Measurements from ENCODE around the gene B3GALT6.
"Not testable (repeated sequence)": the region's sequence is repeated elsewhere in the genome, so short reads cannot be mapped to it uniquely, and the experiment has no call there.

The B3GALT6 gene

GRCh38 chr1:1246577-1247340 is 14.7 kb downstream of the B3GALT6 start, which contains the start of gene C1QTNF12:
C1QTNF12 (minus strand) TSS chr1:1246722; CDS start chr1:1246690, 32 bp downstream.
- DNase-seq, result no peak

- no peak for DNase-seq
These were observed 15.4 kb downstream of the B3GALT6 start for GRCh38 chr1:1247341-1247913.

GRCh38 chr1:1248009-1248913 is 16.2 kb downstream of the B3GALT6 start:
- DNase-seq, result not testable (repeated sequence)

GRCh38 chr1:1250786-1251284 is 18.8 kb downstream of the B3GALT6 start:
- DNase-seq, result no peak

- DNase-seq, result no peak
These were observed 21.3 kb downstream of the B3GALT6 start for GRCh38 chr1:1253314-1253713.

- DNase-seq, result no peak
These were observed 22.1 kb downstream of the B3GALT6 start for GRCh38 chr1:1253972-1254666.

- DNase-seq, result no peak
These were observed 22.6 kb downstream of the B3GALT6 start for GRCh38 chr1:1254667-1254998.

- no peak for DNase-seq
These were observed 23.0 kb downstream of the B3GALT6 start for GRCh38 chr1:1255078-1255477.

- no peak for DNase-seq
These were observed 23.6 kb downstream of the B3GALT6 start for GRCh38 chr1:1255611-1256010.

- no peak for DNase-seq
These were observed 25.2 kb downstream of the B3GALT6 start for GRCh38 chr1:1256956-1257871.

GRCh38 chr1:1259119-1259488 is 27.1 kb downstream of the B3GALT6 start:
- no peak for DNase-seq

- DNase-seq, result no peak
These were observed 27.5 kb downstream of the B3GALT6 start for GRCh38 chr1:1259540-1259939.

GRCh38 chr1:1259951-1260600 is 28.0 kb downstream of the B3GALT6 start:
- peak; percentile 92 for DNase-seq

GRCh38 chr1:1260843-1261560 is 29.0 kb downstream of the B3GALT6 start:
- DNase-seq, result no peak

- no peak for DNase-seq
These were observed 30.0 kb downstream of the B3GALT6 start for GRCh38 chr1:1262071-1262470.

GRCh38 chr1:1262758-1263157 is 30.7 kb downstream of the B3GALT6 start:
- DNase-seq, result peak; percentile 10

- DNase-seq, result no peak
These were observed 32.0 kb downstream of the B3GALT6 start for GRCh38 chr1:1264026-1264425.

GRCh38 chr1:1264868-1265272 is 32.8 kb downstream of the B3GALT6 start:
- DNase-seq, result no peak

GRCh38 chr1:1267488-1268283 is 35.6 kb downstream of the B3GALT6 start:
- no peak for DNase-seq

GRCh38 chr1:1268284-1268682 is 36.2 kb downstream of the B3GALT6 start:
- DNase-seq, result no peak
